Measurements from ENCODE around the gene ENKUR.

ENKUR gene

DNA sequence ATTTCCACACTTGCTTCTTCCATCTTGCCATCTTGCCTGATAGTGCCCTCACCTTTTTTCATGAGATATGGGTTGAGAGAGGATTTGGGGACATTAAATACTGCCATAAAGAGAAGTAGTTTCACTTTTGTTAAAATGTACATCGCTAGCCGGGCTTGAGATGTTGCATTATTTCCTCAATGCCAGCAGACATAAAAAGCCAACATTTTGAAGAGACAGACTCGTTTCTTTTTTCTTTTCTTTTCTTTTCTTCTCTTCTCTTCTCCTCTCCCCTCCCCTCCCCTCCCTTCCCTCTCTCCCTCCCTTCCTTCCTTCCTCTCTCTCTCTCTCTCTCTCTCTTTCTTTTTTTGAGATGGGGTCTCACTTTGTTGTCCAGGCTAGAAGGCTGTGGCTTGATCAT, 17.9 kb downstream of the ENKUR start:
- TF ChIP-seq, protein P1, sequence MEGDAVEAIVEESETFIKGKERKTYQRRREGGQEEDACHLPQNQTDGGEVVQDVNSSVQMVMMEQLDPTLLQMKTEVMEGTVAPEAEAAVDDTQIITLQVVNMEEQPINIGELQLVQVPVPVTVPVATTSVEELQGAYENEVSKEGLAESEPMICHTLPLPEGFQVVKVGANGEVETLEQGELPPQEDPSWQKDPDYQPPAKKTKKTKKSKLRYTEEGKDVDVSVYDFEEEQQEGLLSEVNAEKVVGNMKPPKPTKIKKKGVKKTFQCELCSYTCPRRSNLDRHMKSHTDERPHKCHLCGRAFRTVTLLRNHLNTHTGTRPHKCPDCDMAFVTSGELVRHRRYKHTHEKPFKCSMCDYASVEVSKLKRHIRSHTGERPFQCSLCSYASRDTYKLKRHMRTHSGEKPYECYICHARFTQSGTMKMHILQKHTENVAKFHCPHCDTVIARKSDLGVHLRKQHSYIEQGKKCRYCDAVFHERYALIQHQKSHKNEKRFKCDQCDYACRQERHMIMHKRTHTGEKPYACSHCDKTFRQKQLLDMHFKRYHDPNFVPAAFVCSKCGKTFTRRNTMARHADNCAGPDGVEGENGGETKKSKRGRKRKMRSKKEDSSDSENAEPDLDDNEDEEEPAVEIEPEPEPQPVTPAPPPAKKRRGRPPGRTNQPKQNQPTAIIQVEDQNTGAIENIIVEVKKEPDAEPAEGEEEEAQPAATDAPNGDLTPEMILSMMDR (IDR thresholded peaks at IDR 0.05), result no peak
- no peaks in the 10 kb centered on the region for H3K4me1 Mint-ChIP-seq
- H3K27me3 Mint-ChIP-seq (ENCODE audit: low read depth, poor library complexity), result peaks cover 19% of the 10 kb centered on the region
- no peak for DNase-seq
- no peaks in the 10 kb centered on the region for H3K36me3 Mint-ChIP-seq (ENCODE audit: low read depth)
- no peak overlapping the region for H3K27ac Mint-ChIP-seq
- H3K9me3 Mint-ChIP-seq, result peaks cover 18% of the 10 kb centered on the region
- no peak overlapping the region for H3K4me3 Mint-ChIP-seq

DNA sequence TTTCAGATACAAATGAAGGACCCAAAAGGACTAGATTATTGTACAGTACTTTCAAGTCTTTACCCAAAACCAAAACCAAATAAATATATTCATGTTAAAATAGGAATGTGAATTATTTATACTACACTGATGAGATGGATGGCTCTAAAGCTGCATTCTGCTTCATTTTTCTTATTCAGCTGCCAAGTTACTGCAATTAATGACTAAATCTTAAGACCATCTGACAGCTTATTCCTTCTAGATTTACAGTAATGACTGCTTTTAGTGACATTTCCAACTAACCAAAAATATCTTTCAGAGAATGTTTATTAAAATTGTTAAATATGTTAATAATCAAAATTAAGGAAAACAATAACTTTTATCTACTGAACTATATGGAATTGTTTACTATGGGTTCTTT, 20.9 kb downstream of the ENKUR start:
- H3K4me1 Mint-ChIP-seq, result no peaks in the 10 kb centered on the region
- TF ChIP-seq, protein P1 (IDR thresholded peaks at IDR 0.05), result no peak
- no peaks in the 10 kb centered on the region for H3K36me3 Mint-ChIP-seq (ENCODE audit: low read depth)
- peaks cover 3% of the 10 kb centered on the region for H3K9me3 Mint-ChIP-seq
- no peak for DNase-seq
- H3K4me3 Mint-ChIP-seq, result no peak overlapping the region
- H3K27me3 Mint-ChIP-seq (ENCODE audit: low read depth, poor library complexity), result peaks cover 19% of the 10 kb centered on the region
- H3K27ac Mint-ChIP-seq, result no peak overlapping the region

DNA sequence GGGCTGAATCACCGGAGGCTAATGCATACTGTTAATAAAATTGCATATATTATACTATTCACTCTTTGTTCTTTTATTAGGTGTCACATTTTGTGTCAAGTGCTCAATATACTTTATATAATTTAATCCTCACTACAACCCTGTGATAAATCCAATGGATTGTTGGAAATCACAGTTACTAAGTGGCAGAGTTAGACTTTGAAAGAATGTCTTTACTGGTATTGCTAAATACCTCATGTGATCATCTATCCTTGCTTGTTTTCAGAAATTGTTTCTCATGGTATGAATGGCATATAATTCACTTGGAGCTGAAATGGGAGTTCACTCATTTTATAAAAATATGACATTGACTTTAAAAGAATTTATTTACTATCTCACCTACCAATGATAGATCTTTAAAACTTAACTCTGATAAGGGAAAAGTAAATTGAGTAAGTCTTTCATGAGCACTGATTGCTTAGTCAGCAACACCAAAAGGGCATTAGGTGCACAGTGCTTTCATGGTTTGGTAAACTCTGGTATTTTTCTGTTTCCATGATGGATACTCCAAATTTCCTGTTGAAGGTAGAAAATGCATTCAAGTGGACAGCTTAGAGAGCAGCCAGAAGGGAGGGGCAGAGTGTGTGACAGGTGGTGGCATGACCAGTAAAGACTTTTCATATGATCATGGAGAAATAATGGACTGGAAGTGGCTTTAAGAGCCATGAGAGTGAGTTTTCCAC, 22.6 kb downstream of the ENKUR start:
- no peak overlapping the region for H3K4me3 Mint-ChIP-seq

DNA sequence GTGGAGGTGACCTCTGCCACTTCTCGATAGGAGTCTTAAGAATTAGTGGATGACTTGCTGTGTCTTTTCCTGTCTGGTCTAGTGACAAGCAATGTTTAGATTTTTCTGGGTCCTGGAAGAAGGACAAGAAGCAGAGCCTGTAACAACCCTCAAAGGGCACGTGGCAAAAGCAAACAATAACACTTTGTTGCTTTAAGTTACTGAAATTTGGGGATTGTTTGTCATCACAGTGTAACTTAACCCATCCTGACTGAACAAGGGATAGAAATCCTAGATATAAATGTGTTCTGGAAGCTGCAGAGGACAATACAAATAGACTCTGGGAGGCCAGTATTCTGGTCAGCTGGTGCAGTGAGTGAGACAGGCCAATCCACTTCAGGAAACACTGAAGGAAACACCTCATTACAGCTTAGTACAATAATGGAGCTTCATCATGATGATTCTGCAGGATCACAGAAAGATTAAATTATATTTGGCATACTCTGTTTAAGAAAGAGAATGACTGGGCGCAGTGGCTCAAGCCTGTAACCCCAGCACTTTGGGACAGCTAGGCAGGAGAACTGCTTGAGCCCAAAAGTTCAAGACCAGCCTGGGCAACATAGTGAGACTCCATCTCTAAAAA, 23.3 kb downstream of the ENKUR start:
- no peak for DNase-seq
- H3K4me3 Mint-ChIP-seq, result no peak overlapping the region
- peaks cover 3% of the 10 kb centered on the region for H3K9me3 Mint-ChIP-seq
- H3K27me3 Mint-ChIP-seq (ENCODE audit: low read depth, poor library complexity), result peaks cover 17% of the 10 kb centered on the region
- H3K27ac Mint-ChIP-seq, result no peak overlapping the region
- TF ChIP-seq, protein P1 (IDR thresholded peaks at IDR 0.05), result no peak
- H3K36me3 Mint-ChIP-seq (ENCODE audit: low read depth), result no peaks in the 10 kb centered on the region
- H3K4me1 Mint-ChIP-seq, result peaks cover 10% of the 10 kb centered on the region

More for the DNA sequence above, 22.6 kb downstream of the ENKUR start:
- DNase-seq, result no peak
- peaks cover 10% of the 10 kb centered on the region for H3K4me1 Mint-ChIP-seq
- peaks cover 17% of the 10 kb centered on the region for H3K27me3 Mint-ChIP-seq (ENCODE audit: low read depth, poor library complexity)
- TF ChIP-seq, protein P1 (IDR thresholded peaks at IDR 0.05), result no peak
- H3K9me3 Mint-ChIP-seq, result peaks cover 3% of the 10 kb centered on the region
- no peaks in the 10 kb centered on the region for H3K36me3 Mint-ChIP-seq (ENCODE audit: low read depth)
- no peak overlapping the region for H3K27ac Mint-ChIP-seq

DNA sequence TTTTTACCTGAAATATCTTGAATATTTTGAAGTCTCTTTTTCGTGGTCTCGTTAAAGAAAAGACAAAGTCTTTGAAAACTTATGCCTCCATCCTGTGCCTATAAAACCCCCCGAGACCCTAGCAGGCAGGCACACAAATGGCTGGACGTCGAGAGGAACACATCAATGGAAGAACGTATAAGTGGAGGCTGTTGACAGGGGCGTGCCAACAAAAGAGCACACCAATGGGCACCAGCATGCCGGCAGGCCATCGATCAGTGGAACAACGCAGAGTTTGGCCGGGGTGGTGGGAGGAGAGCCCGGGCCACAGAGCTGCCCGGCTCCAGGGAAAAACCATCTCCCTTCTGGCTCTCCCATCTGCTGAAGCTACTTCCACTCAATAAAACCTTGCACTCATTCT, 24.7 kb downstream of the ENKUR start:
- H3K4me3 Mint-ChIP-seq, result no peak overlapping the region
- no peak for DNase-seq
- TF ChIP-seq, protein P1 (IDR thresholded peaks at IDR 0.05), result no peak
- no peaks in the 10 kb centered on the region for H3K36me3 Mint-ChIP-seq (ENCODE audit: low read depth)
- H3K27me3 Mint-ChIP-seq (ENCODE audit: low read depth, poor library complexity), result peaks cover 24% of the 10 kb centered on the region
- peaks cover 3% of the 10 kb centered on the region for H3K9me3 Mint-ChIP-seq
- H3K4me1 Mint-ChIP-seq, result peaks cover 10% of the 10 kb centered on the region
- H3K27ac Mint-ChIP-seq, result no peak overlapping the region

DNA sequence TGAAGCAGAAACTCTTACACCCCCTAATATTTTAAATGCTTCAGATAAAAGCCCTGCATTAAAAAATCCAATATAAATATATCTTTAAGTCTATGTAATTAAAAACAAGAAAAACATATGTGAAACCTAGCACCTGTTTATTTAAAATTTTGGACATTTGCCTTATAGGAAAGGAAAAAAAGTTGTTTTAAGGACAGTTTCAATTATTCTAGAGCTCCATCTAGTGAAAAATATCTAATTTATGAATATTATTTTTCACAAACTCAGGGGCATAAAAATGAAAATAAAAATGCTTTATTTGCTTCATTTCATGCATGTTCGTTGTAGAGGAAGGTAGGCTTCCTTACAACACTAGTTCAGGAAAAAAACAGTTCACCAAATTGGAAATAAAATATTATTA, 26.1 kb downstream of the ENKUR start:
- TF ChIP-seq, protein P1 (IDR thresholded peaks at IDR 0.05), result no peak
- Mint-ChIP-seq H3K27ac (no peak overlapping the region), H3K4me3 (no peak overlapping the region), H3K4me1 (peaks cover 10% of the 10 kb centered on the region), H3K36me3 (ENCODE audit: low read depth) (no peaks in the 10 kb centered on the region), H3K27me3 (ENCODE audit: low read depth, poor library complexity) (peaks cover 23% of the 10 kb centered on the region), H3K9me3 (peaks cover 3% of the 10 kb centered on the region)
- DNase-seq, result no peak
